ENCODE results near the gene DYRK3.

- TF ChIP-seq CTCF (optimal IDR thresholded peaks at IDR 0.05 in 1 of 3, IDR thresholded peaks at IDR 0.05 in 1 of 3, conservative IDR thresholded peaks at IDR 0.05 in 1 of 3; ENCODE audit: extremely low read depth in 1 of 3, insufficient read depth in 2 of 3, low read length in 3 of 3) (no peak), EZH2 (IDR thresholded peaks at IDR 0.05; ENCODE audit: low read length) (no peak)
These were observed 39.6 kb upstream of the DYRK3 start for GRCh38 chr1:206595581-206596318.

Measured in keratinocyte (primary cell).